ENCODE results near the gene RPS24. TPM values are rescaled to one million over a fixed set of nuclear protein-coding genes. Genes with fewer than 3 reads are reported as not detected.

The RPS24 gene
- total and polyA plus RNA-seq, 9 of the 15 experiments (the other 6 are each of a cell fraction or from before 2014, with no cell fraction given) = 1,947 to 7,307 (median 5,944) TPM

DNA sequence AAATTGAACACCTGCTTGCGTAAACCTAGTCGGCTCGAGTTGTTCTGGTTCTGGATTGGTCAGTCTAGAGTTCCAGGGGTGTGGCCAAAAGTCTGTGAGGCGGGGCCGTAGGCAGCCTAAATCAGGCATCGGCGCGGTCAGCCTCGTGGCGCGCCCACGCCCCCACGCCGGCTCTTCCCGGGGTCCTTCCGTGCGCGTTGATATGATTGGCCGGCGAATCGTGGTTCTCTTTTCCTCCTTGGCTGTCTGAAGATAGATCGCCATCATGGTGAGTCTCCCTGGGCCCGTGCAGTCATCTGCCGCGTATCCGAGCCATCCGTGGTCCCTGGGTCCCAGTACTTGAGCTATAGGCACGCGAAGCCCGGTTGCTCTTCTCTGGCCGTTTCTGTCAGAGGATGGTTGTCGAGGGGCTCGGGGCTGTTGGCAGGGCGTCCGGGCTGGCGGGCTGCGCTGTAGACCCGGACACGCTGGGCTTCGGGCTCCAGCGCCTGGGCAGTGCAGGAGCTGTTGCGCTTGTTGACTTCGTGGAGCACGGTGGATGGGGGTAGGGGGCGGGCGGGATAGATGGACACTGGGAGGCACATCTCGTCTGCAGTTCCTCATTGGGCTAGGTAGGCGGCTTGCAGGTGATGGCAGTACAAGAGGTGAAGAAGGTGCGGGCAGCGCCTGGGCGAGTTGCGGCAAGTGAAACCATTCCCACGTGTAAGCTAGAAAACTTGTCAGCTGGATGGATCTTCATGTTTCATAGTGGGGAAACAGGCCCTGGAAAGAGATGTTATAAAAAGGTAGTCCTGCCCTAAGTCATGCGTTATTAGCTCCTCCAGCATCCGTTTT lies at the start of gene RPS24 (continued):
- no peak for TF ChIP-seq CHD7 (IDR thresholded peaks at IDR 0.05; ENCODE audit: low read depth, low read length)
- no peak for TF ChIP-seq ZNF217 (CRISPR knock-in tag; IDR thresholded peaks at IDR 0.05)
- no peak for TF ChIP-seq E2F8 (IDR thresholded peaks at IDR 0.05; ENCODE audit: low read depth, partially characterized antibody)
- TF ChIP-seq ZBTB17 (CRISPR knock-in tag; IDR thresholded peaks at IDR 0.05) = peak; percentile 88
- peak; percentile 67 for TF ChIP-seq NUFIP1 (IDR thresholded peaks at IDR 0.05; ENCODE audit: partially characterized antibody)
- no peak for TF ChIP-seq KHSRP (IDR thresholded peaks at IDR 0.05)
- TF ChIP-seq TRIM28 (IDR thresholded peaks at IDR 0.05) = no peak; the same call in 1 of the 2 replicates
- peak; percentile 86 for TF ChIP-seq HMGN3 (IDR thresholded peaks at IDR 0.05; ENCODE audit: borderline replicate concordance, extremely low read depth, insufficient read length, low read depth, low read length)
- TF ChIP-seq, protein P1, sequence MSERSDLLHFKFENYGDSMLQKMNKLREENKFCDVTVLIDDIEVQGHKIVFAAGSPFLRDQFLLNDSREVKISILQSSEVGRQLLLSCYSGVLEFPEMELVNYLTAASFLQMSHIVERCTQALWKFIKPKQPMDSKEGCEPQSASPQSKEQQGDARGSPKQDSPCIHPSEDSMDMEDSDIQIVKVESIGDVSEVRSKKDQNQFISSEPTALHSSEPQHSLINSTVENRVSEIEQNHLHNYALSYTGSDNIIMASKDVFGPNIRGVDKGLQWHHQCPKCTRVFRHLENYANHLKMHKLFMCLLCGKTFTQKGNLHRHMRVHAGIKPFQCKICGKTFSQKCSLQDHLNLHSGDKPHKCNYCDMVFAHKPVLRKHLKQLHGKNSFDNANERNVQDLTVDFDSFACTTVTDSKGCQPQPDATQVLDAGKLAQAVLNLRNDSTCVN (CRISPR knock-in tag; IDR thresholded peaks at IDR 0.05) = no peak
- no peak for TF ChIP-seq PCBP2 (IDR thresholded peaks at IDR 0.05; ENCODE audit: low read depth, low read length, poor library complexity, severe bottlenecking)
- TF ChIP-seq ATF7 (IDR thresholded peaks at IDR 0.05) = peak; percentile 86
- TF ChIP-seq ZNF696 (CRISPR knock-in tag; conservative IDR thresholded peaks at IDR 0.05) = no peak
- no peak for TF ChIP-seq ZNF316 (IDR thresholded peaks at IDR 0.05)

All from K562 (cell line).